ENCODE measurements around the gene MGLL.

DNA sequence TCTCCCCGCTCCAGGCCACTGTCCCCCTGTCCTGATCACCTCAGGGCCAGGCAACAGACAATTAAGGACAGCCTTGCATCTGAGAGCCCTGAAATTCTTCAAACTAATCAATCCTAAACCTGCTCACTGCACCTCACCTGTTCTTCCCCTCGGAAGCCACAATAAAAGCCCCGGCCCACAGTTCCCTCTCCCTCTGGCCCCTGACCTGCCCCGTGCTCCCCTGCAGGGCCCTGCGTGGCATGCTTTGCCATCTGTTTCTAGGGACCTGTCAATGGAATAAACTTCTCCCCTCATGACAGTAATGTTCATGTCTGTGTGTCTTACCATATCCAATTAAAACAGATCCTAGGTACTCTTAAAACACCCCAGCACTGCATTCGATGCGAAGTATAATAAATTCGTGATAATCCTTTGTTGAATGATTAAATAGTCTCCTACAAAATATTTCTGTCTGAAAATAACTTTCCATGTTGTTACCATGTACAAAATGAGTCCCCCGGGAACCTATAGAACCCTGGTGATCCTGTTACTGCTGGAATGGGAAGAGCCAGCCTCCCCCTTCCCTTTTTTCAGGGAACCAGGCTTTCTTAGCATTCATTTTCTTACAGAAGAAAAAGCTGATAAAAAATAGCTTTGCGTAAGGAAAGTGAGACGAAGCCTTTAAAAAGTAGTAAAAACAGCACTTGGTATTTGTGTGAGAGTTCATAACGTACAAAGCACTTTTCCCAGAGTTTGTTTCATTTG is 90.6 kb downstream of the MGLL start:
- no peak for TF ChIP-seq EZH2phosphoT487 (IDR thresholded peaks at IDR 0.05; ENCODE audit: insufficient read depth, low read depth)
- no peak for TF ChIP-seq EZH2 (IDR thresholded peaks at IDR 0.05; ENCODE audit: insufficient read depth, poor library complexity, severe bottlenecking)
